NT2/D1 (cell line): ENCODE results near the gene MORN1.
"Not testable (repeated sequence)": the region's sequence is repeated elsewhere in the genome, so short reads cannot be mapped to it uniquely, and the experiment has no call there.

ENCODE experiments used
- DNase-seq: peaks from one replicate; pipeline ENCODE4 v3.0.0-alpha.2; 2011; ENCODE audit warnings: low read depth, low spot score
- H3K27me3 ChIP-seq: 2 replicates; pipeline ENCODE4 v1.6.0; 2011; ENCODE audit warnings: mild to moderate bottlenecking; ENCODE audit not compliant: insufficient read length, insufficient read depth
- H3K36me3 ChIP-seq: 2 replicates; pipeline ENCODE4 v1.6.1; 2011; ENCODE audit warnings: mild to moderate bottlenecking, low read length, mixed read lengths; ENCODE audit not compliant: insufficient read depth, insufficient read length
- H3K4me1 ChIP-seq: 2 replicates; pipeline ENCODE4 v1.5.1; 2011; ENCODE audit not compliant: insufficient read depth, insufficient read length
- H3K4me3 ChIP-seq: 2 replicates; pipeline ENCODE4 v1.5.1; 2011; ENCODE audit warnings: low read depth; ENCODE audit not compliant: insufficient read length
- H3K9ac ChIP-seq: 2 replicates; pipeline ENCODE4 v1.6.0; 2011; ENCODE audit warnings: low read depth; ENCODE audit not compliant: insufficient read length
- H3K9me3 ChIP-seq: 2 replicates; pipeline ENCODE4 v1.5.1; 2011; ENCODE audit warnings: mild to moderate bottlenecking, low read length; ENCODE audit not compliant: insufficient read depth
- SUZ12 ChIP-seq: IDR thresholded peaks from 2 replicates; pipeline ENCODE4 v1.6.1; 2011; ENCODE audit not compliant: insufficient read length, insufficient read depth; ENCODE audit errors: extremely low read depth
- YY1 ChIP-seq: IDR thresholded peaks from 2 replicates; pipeline ENCODE4 v1.6.1; 2011; ENCODE audit not compliant: insufficient read length, insufficient read depth
- ZNF274 ChIP-seq: IDR thresholded peaks from 2 replicates; pipeline ENCODE4 v1.6.1; 2011; ENCODE audit warnings: mild to moderate bottlenecking, low read depth, low read length

Gene MORN1

DNA sequence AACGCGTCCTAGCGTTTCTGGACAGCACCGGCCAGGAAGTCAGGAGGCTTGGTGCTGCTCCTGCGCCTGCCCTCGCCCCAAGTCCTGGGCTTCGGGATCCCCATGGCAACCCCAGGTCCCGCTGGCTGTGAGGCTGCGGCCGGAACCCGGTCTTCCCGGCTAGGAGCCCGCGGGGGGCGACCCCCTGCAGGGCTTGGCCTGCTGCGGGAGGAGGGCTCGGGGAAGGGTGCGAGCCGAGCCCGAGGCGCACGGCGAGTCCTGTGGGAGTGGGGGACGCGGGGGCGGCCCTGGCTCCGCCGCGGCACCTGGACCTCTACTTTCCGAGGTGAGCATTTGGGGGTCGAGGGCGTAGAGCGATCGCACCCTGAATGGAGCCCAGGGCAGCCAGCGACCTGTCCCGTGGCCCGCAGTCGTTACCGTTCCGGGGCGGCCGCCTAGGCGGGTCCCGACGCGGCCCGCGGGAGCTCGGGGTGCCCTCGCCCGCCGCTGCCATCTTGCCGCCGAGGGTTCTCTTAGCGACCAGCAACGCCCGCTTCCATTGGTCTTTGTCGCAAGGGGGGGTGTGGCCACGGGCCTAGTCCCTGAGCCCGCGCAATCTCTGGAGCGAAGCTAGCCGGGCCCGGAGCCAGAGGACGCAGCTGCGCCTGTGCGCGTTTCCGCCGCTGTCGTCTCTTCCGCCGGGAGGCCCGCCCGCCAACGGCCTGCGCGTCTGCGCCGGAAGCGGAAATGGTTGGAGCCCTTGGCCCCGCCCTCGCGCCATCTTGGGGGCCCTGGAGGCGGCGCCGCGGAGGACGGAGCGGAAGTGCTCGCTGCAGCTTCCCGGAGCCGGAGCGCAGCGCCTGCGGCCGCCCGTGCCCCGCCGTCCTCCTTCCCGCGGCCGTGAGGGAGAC lies at the start of gene MORN1, which contains the start of gene RER1:
TSS of gene MORN1 (minus strand) at position 514 of the 890 bp plus-strand sequence. CDS start at position 493, 21 bp downstream.
TSS of gene RER1 (plus strand) at position 801 of the 890 bp plus-strand sequence. CDS start 3,950 bp downstream, outside the sequence.
- TF ChIP-seq YY1 (peak; percentile 63), ZNF274 (no peak)
- H3K9ac ChIP-seq = peak within 1 kb of the TSS; percentile 93
- H3K36me3 ChIP-seq = peaks cover 71% of the 10 kb centered on the region
- DNase-seq = peak; percentile 95
- peak within 1 kb of the TSS; percentile 92 for H3K4me3 ChIP-seq
- H3K27me3 ChIP-seq = no peaks in the 10 kb centered on the region
- H3K4me1 ChIP-seq = peaks cover 4% of the 10 kb centered on the region
- no peaks in the 10 kb centered on the region for H3K9me3 ChIP-seq

DNA sequence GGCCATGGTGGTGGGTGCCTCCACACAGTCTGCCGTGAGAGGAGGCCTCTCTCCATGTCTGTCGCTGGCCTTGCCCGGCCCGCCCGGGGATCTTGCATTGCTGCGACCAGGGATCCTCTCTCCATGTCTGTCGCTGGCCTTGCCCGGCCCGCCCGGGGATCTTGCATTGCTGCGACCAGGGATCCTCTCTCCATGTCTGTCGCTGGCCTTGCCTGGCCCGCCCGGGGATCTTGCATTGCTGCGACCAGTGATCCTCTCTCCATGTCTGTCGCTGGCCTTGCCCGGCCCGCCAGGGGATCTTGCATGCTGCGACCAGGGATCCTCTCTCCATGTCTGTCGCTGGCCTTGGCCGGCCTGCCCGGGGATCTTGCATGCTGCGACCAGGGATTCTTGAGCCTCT lies 49.0 kb upstream of the MORN1 start:
- not testable (repeated sequence) for H3K36me3 ChIP-seq, H3K4me3 ChIP-seq, H3K9me3 ChIP-seq, H3K9ac ChIP-seq, H3K4me1 ChIP-seq, DNase-seq
- H3K27me3 ChIP-seq = peaks cover 36% of the 10 kb centered on the region

DNA sequence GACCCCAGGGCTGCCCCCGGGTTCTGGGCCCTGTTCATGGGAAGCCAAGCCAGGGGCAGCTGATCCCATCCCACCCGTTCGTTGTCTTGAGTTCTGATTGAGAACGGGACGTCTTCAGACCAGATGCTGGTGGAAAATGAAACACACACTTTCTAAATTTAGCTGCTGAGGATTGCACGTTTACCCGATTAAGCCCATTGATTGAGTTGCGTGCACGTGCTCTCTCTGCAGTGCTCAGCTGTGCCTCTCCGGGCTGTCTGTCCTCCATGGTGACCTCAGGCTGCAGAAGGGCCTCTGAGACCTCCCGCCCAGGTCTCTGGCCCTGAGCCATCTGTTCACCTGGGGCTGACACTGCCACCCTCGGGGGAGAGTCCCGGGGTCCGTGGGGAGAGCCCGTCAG lies 48.0 kb upstream of the MORN1 start:
- H3K9ac ChIP-seq = no peak overlapping the region
- peaks cover 3% of the 10 kb centered on the region for H3K4me1 ChIP-seq
- no peak for DNase-seq
- no peak for TF ChIP-seq ZNF274
- no peak for TF ChIP-seq YY1
- no peak for TF ChIP-seq SUZ12
- no peaks in the 10 kb centered on the region for H3K9me3 ChIP-seq
- no peaks in the 10 kb centered on the region for H3K36me3 ChIP-seq
- peaks cover 26% of the 10 kb centered on the region for H3K27me3 ChIP-seq
- no peak overlapping the region for H3K4me3 ChIP-seq

DNA sequence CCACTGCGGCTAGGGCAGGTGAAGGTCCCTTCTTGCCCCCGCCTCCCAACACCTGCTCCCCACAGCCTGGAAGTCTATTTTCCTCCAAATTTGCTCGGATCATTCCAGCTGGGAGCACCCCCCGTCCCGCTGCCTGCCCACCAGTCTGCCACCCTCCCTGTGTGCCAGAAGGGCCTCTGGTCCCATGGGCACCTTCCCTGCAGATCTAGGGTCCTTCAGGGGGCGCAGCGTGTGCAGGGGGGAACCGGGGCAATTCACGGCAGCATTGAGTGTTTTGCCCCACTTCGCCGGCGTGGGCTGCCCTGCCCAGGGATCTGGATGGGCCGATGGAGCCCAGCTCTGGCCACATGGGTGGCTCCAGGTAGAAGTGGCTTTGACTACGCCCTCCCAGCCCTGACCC lies 47.3 kb upstream of the MORN1 start:
- no peaks in the 10 kb centered on the region for H3K9me3 ChIP-seq
- no peak for TF ChIP-seq ZNF274
- no peaks in the 10 kb centered on the region for H3K36me3 ChIP-seq
- H3K4me3 ChIP-seq = no peak overlapping the region
- peaks cover 19% of the 10 kb centered on the region for H3K27me3 ChIP-seq
- no peak overlapping the region for H3K9ac ChIP-seq
- H3K4me1 ChIP-seq = peaks cover 3% of the 10 kb centered on the region
- DNase-seq = no peak

DNA sequence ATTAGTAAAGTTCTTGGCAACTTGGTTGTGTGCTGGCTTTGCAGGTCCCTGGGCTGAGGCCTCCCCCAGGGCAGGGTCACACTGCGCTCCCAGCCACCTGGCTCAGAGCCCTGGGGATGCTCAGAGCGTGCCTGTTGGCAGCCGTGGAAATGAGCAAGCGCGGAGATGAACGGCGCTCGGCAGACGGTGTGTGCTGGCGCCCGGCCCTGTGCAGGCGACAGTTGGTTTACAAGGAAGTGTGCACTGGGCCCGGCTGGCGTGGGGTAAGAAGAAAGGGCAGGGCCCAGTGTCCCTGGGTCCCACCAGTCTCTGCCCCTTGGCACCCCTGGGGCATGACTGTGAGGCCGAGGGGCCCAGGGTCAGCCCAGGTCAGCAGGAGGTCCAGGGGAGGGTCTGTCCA lies 46.7 kb upstream of the MORN1 start:
- no peak overlapping the region for H3K9ac ChIP-seq
- H3K4me1 ChIP-seq = peaks cover 3% of the 10 kb centered on the region
- no peak overlapping the region for H3K4me3 ChIP-seq
- no peak for DNase-seq
- no peaks in the 10 kb centered on the region for H3K36me3 ChIP-seq
- no peak for TF ChIP-seq ZNF274
- no peak for TF ChIP-seq SUZ12
- no peak for TF ChIP-seq YY1
- no peaks in the 10 kb centered on the region for H3K9me3 ChIP-seq
- H3K27me3 ChIP-seq = peaks cover 16% of the 10 kb centered on the region

DNA sequence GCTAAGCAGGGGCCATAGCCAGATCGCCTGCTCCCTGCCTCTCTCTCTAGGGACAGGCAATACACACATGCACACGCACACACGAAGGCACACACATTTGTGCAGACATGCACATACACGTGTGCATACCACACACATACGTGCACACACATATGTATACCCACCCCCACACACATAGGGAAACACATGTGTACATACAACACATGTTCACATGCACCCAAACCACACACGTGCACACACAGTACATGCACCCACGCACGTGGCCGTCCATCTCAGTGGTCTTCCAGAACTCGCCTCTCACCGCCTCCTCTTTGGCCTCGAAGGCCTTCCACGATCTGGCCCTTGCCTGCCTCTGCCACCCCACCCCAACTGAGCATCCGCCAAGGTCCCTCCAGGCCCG lies 46.3 kb upstream of the MORN1 start:
- TF ChIP-seq ZNF274 (no peak), SUZ12 (no peak)
- H3K4me1 ChIP-seq = peaks cover 1% of the 10 kb centered on the region
- no peak overlapping the region for H3K4me3 ChIP-seq
- H3K9ac ChIP-seq = no peak overlapping the region
- no peaks in the 10 kb centered on the region for H3K36me3 ChIP-seq
- peaks cover 13% of the 10 kb centered on the region for H3K27me3 ChIP-seq
- H3K9me3 ChIP-seq = no peaks in the 10 kb centered on the region
- DNase-seq = no peak

DNA sequence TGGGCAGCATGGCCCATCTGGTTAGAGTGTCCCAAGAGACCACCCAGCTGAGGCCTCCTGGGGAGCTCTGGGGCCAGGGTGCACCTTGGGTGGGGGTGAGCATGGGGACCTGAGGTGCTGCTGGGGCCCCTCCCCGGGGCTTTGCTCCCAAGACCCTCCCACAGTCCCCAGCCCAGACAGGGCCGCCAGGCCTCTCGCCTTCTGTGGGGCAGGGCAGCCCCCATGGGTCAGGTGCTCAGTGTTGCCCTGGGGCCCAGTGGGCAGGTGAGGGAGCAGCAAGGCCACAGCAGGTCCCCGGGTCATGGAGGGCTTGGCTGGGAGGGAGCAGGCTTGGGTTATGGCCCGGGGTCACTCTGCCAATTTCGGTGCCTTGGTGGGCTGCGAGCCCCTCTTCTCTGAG lies 45.5 kb upstream of the MORN1 start:
- Histone ChIP-seq H3K27me3 (peaks cover 6% of the 10 kb centered on the region), H3K4me3 (no peak overlapping the region), H3K36me3 (no peaks in the 10 kb centered on the region), H3K9me3 (no peaks in the 10 kb centered on the region), H3K4me1 (peaks cover 4% of the 10 kb centered on the region), H3K9ac (no peak overlapping the region)
- no peak for DNase-seq
- no peak for TF ChIP-seq SUZ12
- TF ChIP-seq ZNF274 = no peak
- no peak for TF ChIP-seq YY1
